GM21390 (cell line): ENCODE results near the gene OR5K1.
A peak's percentile ranks its signal among the peaks of the same experiment; 100 is the strongest.

ENCODE experiments used
- ATAC-seq: cut with Tn5 transposase; IDR thresholded peaks from one replicate; pipeline ENCODE4 v1.9.1; 2021; ENCODE audit not compliant: unreplicated experiment

The OR5K1 gene

GRCh38 chr3:98462901-98463300 is at the start of gene OR5K1:
Gene OR5K1 (plus strand): TSS chr3:98463201. CDS start chr3:98469577, 6,376 bp downstream.
- no peak for ATAC-seq

GRCh38 chr3:98432575-98432974 is 30.4 kb upstream of the OR5K1 start:
- no peak for ATAC-seq

GRCh38 chr3:98433764-98434163 is 29.2 kb upstream of the OR5K1 start:
- ATAC-seq, result no peak

GRCh38 chr3:98434412-98434811 is 28.6 kb upstream of the OR5K1 start:
- ATAC-seq, result no peak

- ATAC-seq, result no peak
Observed at GRCh38 chr3:98440283-98440682, 22.7 kb upstream of the OR5K1 start.

GRCh38 chr3:98445949-98446406 is 17.0 kb upstream of the OR5K1 start:
- peak; percentile 89 for ATAC-seq

GRCh38 chr3:98449606-98450193 is 13.3 kb upstream of the OR5K1 start:
- peak; percentile 35 for ATAC-seq

GRCh38 chr3:98450372-98450771 is 12.6 kb upstream of the OR5K1 start:
- no peak for ATAC-seq

- ATAC-seq, result no peak
Observed at GRCh38 chr3:98453827-98454226, 9.2 kb upstream of the OR5K1 start.

GRCh38 chr3:98454929-98455328 is 8.1 kb upstream of the OR5K1 start:
- no peak for ATAC-seq

GRCh38 chr3:98457543-98457942 is 5.5 kb upstream of the OR5K1 start:
- ATAC-seq, result no peak

- ATAC-seq, result no peak
Observed at GRCh38 chr3:98460220-98460619, 2.8 kb upstream of the OR5K1 start.

GRCh38 chr3:98482717-98483482 is 19.9 kb downstream of the OR5K1 start:
- no peak for ATAC-seq

GRCh38 chr3:98483626-98484025 is 20.6 kb downstream of the OR5K1 start:
- ATAC-seq, result no peak

GRCh38 chr3:98497381-98497780 is 34.4 kb downstream of the OR5K1 start, which contains the start of gene OR5K2:
Gene OR5K2 (plus strand): TSS chr3:98497681. CDS start chr3:98497681, 0 bp downstream.
- no peak for ATAC-seq

- ATAC-seq, result no peak
Observed at GRCh38 chr3:98500019-98500418, 37.0 kb downstream of the OR5K1 start.

GRCh38 chr3:98501270-98501669 is 38.3 kb downstream of the OR5K1 start:
- ATAC-seq, result no peak

- ATAC-seq, result no peak
Observed at GRCh38 chr3:98501863-98502576, 39.0 kb downstream of the OR5K1 start.

- ATAC-seq, result no peak
Observed at GRCh38 chr3:98504539-98504938, 41.5 kb downstream of the OR5K1 start.

- ATAC-seq, result no peak
Observed at GRCh38 chr3:98508582-98508981, 45.6 kb downstream of the OR5K1 start.

- no peak for ATAC-seq
Observed at GRCh38 chr3:98512576-98512975, 49.6 kb downstream of the OR5K1 start.

GRCh38 chr3:98513091-98513511 is 50.1 kb downstream of the OR5K1 start:
- no peak for ATAC-seq
